GM21381 (cell line): ENCODE results near the gene PDCD11.

Experiments used
- ATAC-seq: cut with Tn5 transposase; IDR thresholded peaks from one replicate; pipeline ENCODE4 v1.9.1; 2021; ENCODE audit warnings: mild to moderate bottlenecking, moderate library complexity; ENCODE audit not compliant: unreplicated experiment

Gene PDCD11

GRCh38 chr10:103448746-103449145 is 52.3 kb downstream of the PDCD11 start:
- no peak for ATAC-seq

- ATAC-seq: no peak
Observed at GRCh38 chr10:103449208-103450144, 53.0 kb downstream of the PDCD11 start.

- ATAC-seq: no peak
Observed at GRCh38 chr10:103450201-103450695, 53.8 kb downstream of the PDCD11 start.

GRCh38 chr10:103451091-103451813 is 54.8 kb downstream of the PDCD11 start:
- no peak for ATAC-seq

- ATAC-seq: peak; percentile 67
Observed at GRCh38 chr10:103451831-103452505, 55.5 kb downstream of the PDCD11 start, which contains the start of gene CALHM2. Gene CALHM2, minus strand, starts transcription at chr10:103452370. Its CDS starts 2,429 bp downstream, at chr10:103449941.

GRCh38 chr10:103452506-103453230 is 56.2 kb downstream of the PDCD11 start:
- ATAC-seq: no peak

- no peak for ATAC-seq
Observed at GRCh38 chr10:103454026-103454425, 57.6 kb downstream of the PDCD11 start.

GRCh38 chr10:103455235-103455634 is 58.8 kb downstream of the PDCD11 start:
- no peak for ATAC-seq

GRCh38 chr10:103456074-103456660 is 59.7 kb downstream of the PDCD11 start:
- ATAC-seq: no peak

GRCh38 chr10:103457176-103457712 is 60.8 kb downstream of the PDCD11 start:
- ATAC-seq: no peak

- no peak for ATAC-seq
Observed at GRCh38 chr10:103457896-103458583, 61.6 kb downstream of the PDCD11 start.

GRCh38 chr10:103458720-103459119 is 62.3 kb downstream of the PDCD11 start, which contains the start of gene CALHM1:
Gene CALHM1, minus strand, starts transcription at chr10:103458900. Its CDS starts 149 bp downstream, at chr10:103458751.
- no peak for ATAC-seq

- no peak for ATAC-seq
Observed at GRCh38 chr10:103459615-103460014, 63.2 kb downstream of the PDCD11 start.

- ATAC-seq: no peak
Observed at GRCh38 chr10:103463499-103463898, 67.1 kb downstream of the PDCD11 start.

- no peak for ATAC-seq
Observed at GRCh38 chr10:103465411-103466179, 69.2 kb downstream of the PDCD11 start.

- ATAC-seq: no peak
Observed at GRCh38 chr10:103466734-103467133, 70.3 kb downstream of the PDCD11 start.

GRCh38 chr10:103467406-103467805 is 71.0 kb downstream of the PDCD11 start:
- ATAC-seq: no peak

- ATAC-seq: no peak
Observed at GRCh38 chr10:103469201-103469600, 72.8 kb downstream of the PDCD11 start.
